DND-41 (cell line): Measurements from ENCODE around the gene RAE1.

Experiments
- CTCF ChIP-seq: IDR thresholded peaks from 2 replicates; pipeline ENCODE4 v1.5.1; 2012; ENCODE audit warnings: borderline replicate concordance, low read length, moderate library complexity, mild to moderate bottlenecking; ENCODE audit not compliant: poor library complexity, severe bottlenecking; ENCODE audit errors: extremely low read depth
- EZH2 ChIP-seq: IDR thresholded peaks from 3 replicates; pipeline ENCODE4 v1.6.1; 2012; ENCODE audit warnings: borderline replicate concordance, low read depth, mild to moderate bottlenecking, moderate library complexity, low read length, inconsistent platforms; ENCODE audit not compliant: severe bottlenecking

- TF ChIP-seq CTCF (no peak), EZH2 (no peak)
Observed at GRCh38 chr20:57398901-57399535, 48.0 kb downstream of the RAE1 start.
